Fibroblast of peridontal ligament (primary cell): ENCODE data around the gene GNAL.
"Not testable (repeated sequence)": the region's sequence is repeated elsewhere in the genome, so short reads cannot be mapped to it uniquely, and the experiment has no call there.

Experiments
- DNase-seq: peaks from one replicate; pipeline ENCODE4 v3.0.0-alpha.2; 2010; ENCODE audit errors: extremely low read depth

GNAL gene

GRCh38 chr18:11688972-11689668 is at the start of gene GNAL:
TSS of gene GNAL (plus strand) at chr18:11689264. CDS start at chr18:11689564, 300 bp downstream.
- DNase-seq: peak; percentile 78

GRCh38 chr18:11647310-11647709 is 41.8 kb upstream of the GNAL start:
- DNase-seq: not testable (repeated sequence)

GRCh38 chr18:11647804-11648203 is 41.3 kb upstream of the GNAL start:
- not testable (repeated sequence) for DNase-seq

GRCh38 chr18:11649839-11650238 is 39.2 kb upstream of the GNAL start:
- no peak for DNase-seq

- DNase-seq: no peak
Observed at GRCh38 chr18:11651899-11652298, 37.2 kb upstream of the GNAL start.

- no peak for DNase-seq
Observed at GRCh38 chr18:11653521-11653920, 35.5 kb upstream of the GNAL start.

- DNase-seq: peak; percentile 9
Observed at GRCh38 chr18:11654736-11655605, 34.1 kb upstream of the GNAL start.

GRCh38 chr18:11655606-11655932 is 33.5 kb upstream of the GNAL start:
- no peak for DNase-seq

- no peak for DNase-seq
Observed at GRCh38 chr18:11657152-11657551, 31.9 kb upstream of the GNAL start.

- DNase-seq: no peak
Observed at GRCh38 chr18:11657554-11657953, 31.5 kb upstream of the GNAL start.

- no peak for DNase-seq
Observed at GRCh38 chr18:11658019-11658418, 31.0 kb upstream of the GNAL start.

GRCh38 chr18:11658989-11659388 is 30.1 kb upstream of the GNAL start:
- DNase-seq: no peak

GRCh38 chr18:11660691-11661090 is 28.4 kb upstream of the GNAL start:
- DNase-seq: no peak

GRCh38 chr18:11661430-11661829 is 27.6 kb upstream of the GNAL start:
- DNase-seq: no peak

- DNase-seq: no peak
Observed at GRCh38 chr18:11663439-11664029, 25.5 kb upstream of the GNAL start.

GRCh38 chr18:11664286-11664685 is 24.8 kb upstream of the GNAL start:
- DNase-seq: no peak

- no peak for DNase-seq
Observed at GRCh38 chr18:11665146-11665545, 23.9 kb upstream of the GNAL start.

- DNase-seq: no peak
Observed at GRCh38 chr18:11665587-11665986, 23.5 kb upstream of the GNAL start.

GRCh38 chr18:11666176-11666575 is 22.9 kb upstream of the GNAL start:
- DNase-seq: no peak

- DNase-seq: no peak
Observed at GRCh38 chr18:11666831-11667230, 22.2 kb upstream of the GNAL start.

GRCh38 chr18:11667578-11667977 is 21.5 kb upstream of the GNAL start:
- DNase-seq: no peak

GRCh38 chr18:11668441-11669169 is 20.5 kb upstream of the GNAL start:
- DNase-seq: peak; percentile 3
